ENCODE data around the gene WAS. TPM values are rescaled to one million over a fixed set of nuclear protein-coding genes. Genes with fewer than 3 reads are reported as not detected.

Gene WAS
- total RNA-seq, 4 donors from 2014 or later = 1.2 to 7.1 (median 3.7) TPM

DNA sequence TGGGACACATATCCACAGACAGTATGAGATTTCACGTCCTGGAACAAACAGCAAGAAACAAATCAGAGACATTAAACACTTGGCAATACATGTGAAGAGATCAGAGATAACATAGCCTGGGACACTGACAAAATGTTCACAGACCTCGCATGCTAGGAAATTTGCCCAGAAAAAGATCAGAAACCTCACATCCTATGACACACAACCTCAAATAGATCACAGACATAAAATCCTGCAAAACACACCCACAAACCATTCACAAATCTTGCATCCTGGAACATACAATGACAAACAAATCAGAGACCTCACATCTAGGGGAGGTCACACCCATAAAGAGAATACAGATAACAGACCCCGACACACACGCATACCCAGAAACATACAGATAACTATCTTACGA, 31.0 kb downstream of the WAS start:
- intact Hi-C loops (cut with DNase I) = no loop called here
- Histone ChIP-seq H3K27ac (no peak overlapping the region), H3K4me3 (no peak overlapping the region), H3K27me3 (no peaks in the 10 kb centered on the region), H3K9me3 (no peaks in the 10 kb centered on the region), H3K4me1 (no peaks in the 10 kb centered on the region), H3K36me3 (no peaks in the 10 kb centered on the region)
- no peak for DNase-seq
- TF ChIP-seq POLR2A (IDR thresholded peaks at IDR 0.05) = no peak
- TF ChIP-seq, protein P1, sequence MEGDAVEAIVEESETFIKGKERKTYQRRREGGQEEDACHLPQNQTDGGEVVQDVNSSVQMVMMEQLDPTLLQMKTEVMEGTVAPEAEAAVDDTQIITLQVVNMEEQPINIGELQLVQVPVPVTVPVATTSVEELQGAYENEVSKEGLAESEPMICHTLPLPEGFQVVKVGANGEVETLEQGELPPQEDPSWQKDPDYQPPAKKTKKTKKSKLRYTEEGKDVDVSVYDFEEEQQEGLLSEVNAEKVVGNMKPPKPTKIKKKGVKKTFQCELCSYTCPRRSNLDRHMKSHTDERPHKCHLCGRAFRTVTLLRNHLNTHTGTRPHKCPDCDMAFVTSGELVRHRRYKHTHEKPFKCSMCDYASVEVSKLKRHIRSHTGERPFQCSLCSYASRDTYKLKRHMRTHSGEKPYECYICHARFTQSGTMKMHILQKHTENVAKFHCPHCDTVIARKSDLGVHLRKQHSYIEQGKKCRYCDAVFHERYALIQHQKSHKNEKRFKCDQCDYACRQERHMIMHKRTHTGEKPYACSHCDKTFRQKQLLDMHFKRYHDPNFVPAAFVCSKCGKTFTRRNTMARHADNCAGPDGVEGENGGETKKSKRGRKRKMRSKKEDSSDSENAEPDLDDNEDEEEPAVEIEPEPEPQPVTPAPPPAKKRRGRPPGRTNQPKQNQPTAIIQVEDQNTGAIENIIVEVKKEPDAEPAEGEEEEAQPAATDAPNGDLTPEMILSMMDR (IDR thresholded peaks at IDR 0.05) = no peak
- WGBS, 2 donors = 69 to 77% methylated on average over 5 of the region's 5 CpGs

DNA sequence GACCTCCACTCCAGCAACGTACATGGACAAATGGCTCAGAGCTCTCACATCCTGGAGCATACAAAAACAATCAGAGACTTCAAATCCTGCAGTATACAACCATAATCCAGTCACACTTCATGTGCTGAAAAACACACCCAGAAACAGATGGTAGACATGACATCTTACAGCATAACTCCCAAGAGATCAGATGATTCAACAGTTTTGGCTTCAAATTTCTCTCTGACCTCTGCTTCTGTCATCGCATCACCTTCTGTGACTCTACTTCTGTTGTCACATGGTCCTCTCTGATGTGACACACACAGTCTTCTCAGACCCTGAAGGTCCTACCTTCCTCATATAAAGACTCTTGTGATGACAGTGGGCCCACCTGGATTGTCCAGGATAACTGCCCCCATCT, 31.5 kb downstream of the WAS start:
- Histone ChIP-seq H3K4me1 (no peaks in the 10 kb centered on the region), H3K9me3 (no peaks in the 10 kb centered on the region), H3K36me3 (no peaks in the 10 kb centered on the region), H3K4me3 (no peak overlapping the region), H3K27ac (no peak overlapping the region), H3K27me3 (no peaks in the 10 kb centered on the region)
- no peak for TF ChIP-seq POLR2A (IDR thresholded peaks at IDR 0.05)
- TF ChIP-seq, protein P1 (IDR thresholded peaks at IDR 0.05) = no peak
- intact Hi-C loops (cut with DNase I) = no loop called here
- no peak for DNase-seq
- 55 to 64% methylated on average over 2 of the region's 2 CpGs for WGBS, 2 donors

- H3K9me3 ChIP-seq = no peaks in the 10 kb centered on the region
- no peak overlapping the region for H3K27ac ChIP-seq
- H3K27me3 ChIP-seq = no peaks in the 10 kb centered on the region
- no peaks in the 10 kb centered on the region for H3K4me1 ChIP-seq
- no peak overlapping the region for H3K4me3 ChIP-seq
- intact Hi-C loops (cut with DNase I) = no loop called here
- no peaks in the 10 kb centered on the region for H3K36me3 ChIP-seq
- TF ChIP-seq POLR2A (IDR thresholded peaks at IDR 0.05) = no peak
- TF ChIP-seq, protein P1 (IDR thresholded peaks at IDR 0.05) = no peak
- 71 to 80% methylated on average over 2 to 4 of the region's 4 CpGs for WGBS, 2 donors
- no peak for DNase-seq
Observed at GRCh38 chrX:48715876-48716502, 32.4 kb downstream of the WAS start.

GRCh38 chrX:48719958-48720357, 36.4 kb downstream of the WAS start:
- H3K27me3 ChIP-seq = no peaks in the 10 kb centered on the region
- no peaks in the 10 kb centered on the region for H3K9me3 ChIP-seq
- 79% methylated on average over 2 of the region's 2 CpGs; no CpG with 5 or more reads in 1 of the 2 donors for WGBS, 2 donors
- DNase-seq = no peak
- no peaks in the 10 kb centered on the region for H3K36me3 ChIP-seq
- TF ChIP-seq POLR2A (IDR thresholded peaks at IDR 0.05) = no peak
- TF ChIP-seq, protein P1 (IDR thresholded peaks at IDR 0.05) = no peak
- H3K4me3 ChIP-seq = no peak overlapping the region
- intact Hi-C loops (cut with DNase I) = no loop called here
- H3K4me1 ChIP-seq = no peaks in the 10 kb centered on the region
- no peak overlapping the region for H3K27ac ChIP-seq

GRCh38 chrX:48720577-48721250, 37.1 kb downstream of the WAS start:
- no peak for DNase-seq
- H3K27me3 ChIP-seq = no peaks in the 10 kb centered on the region
- no peaks in the 10 kb centered on the region for H3K36me3 ChIP-seq
- WGBS, 2 donors = 35 to 82% methylated on average over 2 to 4 of the region's 4 CpGs
- TF ChIP-seq, protein P1 (IDR thresholded peaks at IDR 0.05) = no peak
- no peak for TF ChIP-seq POLR2A (IDR thresholded peaks at IDR 0.05)
- no peak overlapping the region for H3K4me3 ChIP-seq
- H3K27ac ChIP-seq = no peak overlapping the region
- no peaks in the 10 kb centered on the region for H3K4me1 ChIP-seq
- no peaks in the 10 kb centered on the region for H3K9me3 ChIP-seq
- intact Hi-C loops (cut with DNase I) = no loop called here

All from esophagus squamous epithelium (tissue), 5 donors.